Adrenal gland (tissue), 12 donors: ENCODE measurements around the gene PPT1. TPM values are rescaled to one million over a fixed set of nuclear protein-coding genes. Genes with fewer than 3 reads are reported as not detected.

Experiments used
- DNase-seq, 7 donors: peaks; one replicate each; pipeline ENCODE4 v3.0.0-alpha.2; 2019 to 2020
- H3K27ac ChIP-seq, 5 donors: fragments of 200-600 bp; sonication (generic) in 4 of 5; 1 replicate in 3 of 5; 2 replicates in 2 of 5; pipeline versions ENCODE4 v1.5.1 to v1.8.0; 2016 to 2020; ENCODE audit warnings: mild to moderate bottlenecking in 1 of 5
- H3K27me3 ChIP-seq: fragments of 200-600 bp; 2 replicates; pipeline ENCODE4 v1.8.0; 2021
- H3K36me3 ChIP-seq, 2 donors: fragments of 200-600 bp; replicated peaks in 1 of 2; 1 replicate in 1 of 2; 2 replicates in 1 of 2; pipeline versions ENCODE4 v1.5.1 to v1.8.0; 2018 to 2022
- H3K4me1 ChIP-seq, 2 donors: fragments of 200-600 bp; replicated peaks in 1 of 2; 1 replicate in 1 of 2; 2 replicates in 1 of 2; pipeline versions ENCODE4 v1.5.1 to v1.8.0; 2018 to 2021
- H3K4me3 ChIP-seq, 4 donors: fragments of 200-600 bp; sonication (generic) in 3 of 4; one replicate each; pipeline ENCODE4 v1.5.1; 2016 to 2018
- H3K9me3 ChIP-seq, 3 donors: fragments of 200-600 bp; sonication (generic) in 1 of 3; replicated peaks in 1 of 3; 1 replicate in 2 of 3; 2 replicates in 1 of 3; pipeline versions ENCODE4 v1.5.1 to v1.8.0; 2016 to 2021
- POLR2A ChIP-seq, 2 donors: fragments of 450-650 bp; IDR thresholded peaks; one replicate each; pipeline ENCODE4 v1.6.1; 2017; ENCODE audit warnings: antibody characterized with exemption in 2 of 2, mild to moderate bottlenecking in 2 of 2, moderate library complexity in 1 of 2
- WGBS, 4 donors: extraction: QIAGEN DNeasy Blood & Tissue Kit in 2 of 4; methylation state at CpG; one replicate each; pipeline versions ENCODE4 v1.1.5 to v1.1.7; 2013 to 2017; 5-methylcytosine and 5-hydroxymethylcytosine counted together
- intact Hi-C, 2 donors: fragments of 100-400 bp; cut with DNase I; formaldehyde crosslinking; loops; one replicate each; pipeline versions ENCODE4 v1.14.1 to v1.15.0; 2022 to 2023
- polyA plus RNA-seq, 3 donors: library from polyadenylated mRNA; stranded (reverse); fragments of 200-250 nt in 2 of 3; fragments of 350-450 nt in 1 of 3; fragmentation: Illumina TruSeq in 1 of 3; extraction: RNeasy Lipid Tissue Mini Kit (QIAGEN cat#74804) in 1 of 3; gene quantifications; one replicate each; pipeline ENCODE4 v1.2.3, GENCODE V29; 2013 to 2014
- total RNA-seq, 9 donors: library from RNA; depleted of rRNA in 4 of 9; stranded (reverse); fragments of >200 nt in 4 of 9; fragments of 120-200 nt in 1 of 9; fragmentation: NEBNext Ultra II Directional in 1 of 9; extraction: Animal tissue kit (Norgen Biotek cat#: 25700) in 1 of 9; gene quantifications; one replicate each; pipeline versions ENCODE4 v1.1.0 to v1.2.4, GENCODE V29; 2013 to 2023
- TF ChIP-seq, protein P1 (sequence below), 6 experiments: fragments of 450-650 bp in 4 of 6; fragments of 200-600 bp in 2 of 6; sonication (generic) in 1 of 6; IDR thresholded peaks; 1 replicate in 5 of 6; 2 replicates in 1 of 6; pipeline versions ENCODE4 v1.5.1 to v1.8.0; 2016 to 2021; ENCODE audit warnings: antibody characterized with exemption in 6 of 6, mild to moderate bottlenecking in 2 of 6, moderate library complexity in 1 of 6
- donor health status: healthy with polysubstance abuse.
- donor health status: Bipolar disorder and iron deficiency.
- donor health status: DM: yes; HTN: yes; CAD: no.
- donor health status: DM: no; HTN: no; CAD: no.
- donor health status: DM: no; HTN: no; CAD: no.
- donor health status: DM: yes; HTN: yes; CAD: no.

PPT1 gene
- total and polyA plus RNA-seq, 12 donors, result 55.3 to 136 (median 76.6) TPM

DNA sequence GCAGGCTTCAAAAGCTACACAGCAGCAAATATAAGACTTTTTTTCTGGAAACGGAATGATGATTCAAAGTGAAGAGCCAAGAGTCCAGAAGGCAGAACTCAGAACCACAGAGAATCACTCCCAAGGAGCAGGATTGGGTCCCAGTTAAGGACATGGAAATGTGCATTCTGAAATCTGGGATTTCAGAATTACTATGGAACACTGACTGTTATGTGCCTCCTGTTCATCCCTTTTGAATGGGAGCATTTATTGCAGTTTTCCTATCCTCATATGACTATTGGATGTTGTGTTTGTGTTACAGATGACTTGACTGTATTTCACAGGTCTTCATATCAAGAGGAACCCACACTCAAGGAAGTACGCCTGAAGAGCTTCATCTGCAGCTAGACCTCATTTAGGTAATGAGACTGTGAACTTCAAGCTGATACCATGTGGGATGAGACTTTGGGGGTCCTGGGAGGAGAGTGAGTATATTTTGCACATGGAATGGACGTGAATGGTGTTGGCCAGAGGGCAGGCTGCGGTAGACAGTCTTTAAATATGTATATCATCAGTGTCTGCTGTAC is 73.6 kb downstream of the PPT1 start:
- TF ChIP-seq, protein P1, sequence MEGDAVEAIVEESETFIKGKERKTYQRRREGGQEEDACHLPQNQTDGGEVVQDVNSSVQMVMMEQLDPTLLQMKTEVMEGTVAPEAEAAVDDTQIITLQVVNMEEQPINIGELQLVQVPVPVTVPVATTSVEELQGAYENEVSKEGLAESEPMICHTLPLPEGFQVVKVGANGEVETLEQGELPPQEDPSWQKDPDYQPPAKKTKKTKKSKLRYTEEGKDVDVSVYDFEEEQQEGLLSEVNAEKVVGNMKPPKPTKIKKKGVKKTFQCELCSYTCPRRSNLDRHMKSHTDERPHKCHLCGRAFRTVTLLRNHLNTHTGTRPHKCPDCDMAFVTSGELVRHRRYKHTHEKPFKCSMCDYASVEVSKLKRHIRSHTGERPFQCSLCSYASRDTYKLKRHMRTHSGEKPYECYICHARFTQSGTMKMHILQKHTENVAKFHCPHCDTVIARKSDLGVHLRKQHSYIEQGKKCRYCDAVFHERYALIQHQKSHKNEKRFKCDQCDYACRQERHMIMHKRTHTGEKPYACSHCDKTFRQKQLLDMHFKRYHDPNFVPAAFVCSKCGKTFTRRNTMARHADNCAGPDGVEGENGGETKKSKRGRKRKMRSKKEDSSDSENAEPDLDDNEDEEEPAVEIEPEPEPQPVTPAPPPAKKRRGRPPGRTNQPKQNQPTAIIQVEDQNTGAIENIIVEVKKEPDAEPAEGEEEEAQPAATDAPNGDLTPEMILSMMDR (IDR thresholded peaks at IDR 0.05), result no peak
- no peak for TF ChIP-seq POLR2A (IDR thresholded peaks at IDR 0.05)
- DNase-seq, result no peak
- no peak overlapping the region for H3K4me3 ChIP-seq
- no peaks in the 10 kb centered on the region for H3K36me3 ChIP-seq
- no peaks in the 10 kb centered on the region for H3K4me1 ChIP-seq
- intact Hi-C loops, result no loop called here
- H3K27ac ChIP-seq, result no peak overlapping the region
- no peaks in the 10 kb centered on the region for H3K9me3 ChIP-seq
- H3K27me3 ChIP-seq, result peaks cover 7% of the 10 kb centered on the region
- 61 to 80% (median 75%) methylated on average over 4 of the region's 4 CpGs for WGBS, 4 donors

Other genes with a start within 250 kb of the PPT1 start
- 10 to 100 TPM in 7 of 9 donors, 1 to 10 TPM in 2; 7.1 to 20.7 (median 12.3) TPM for gene TRIT1, start 213.7 kb downstream of the PPT1 start, total RNA-seq
- 10 to 100 TPM; 17.8 to 24.4 (median 21.4) TPM for gene TRIT1, start 213.7 kb downstream of the PPT1 start, polyA plus RNA-seq
- under 1 TPM in 8 of 9 donors, not detected in 1; 0.24 to 0.69 (median 0.37) TPM for gene MYCL, start 195.3 kb downstream of the PPT1 start, total RNA-seq
- gene MYCL, start 195.3 kb downstream of the PPT1 start, polyA plus RNA-seq, result under 1 TPM; 0.07 to 0.40 (median 0.24) TPM
- 1 to 10 TPM in 5 of 9 donors, under 1 TPM in 4; 0.17 to 3.2 (median 1.3) TPM for gene MFSD2A, start 142.1 kb downstream of the PPT1 start, total RNA-seq
- 1 to 10 TPM; 1.1 to 2.4 (median 1.7) TPM for gene MFSD2A, start 142.1 kb downstream of the PPT1 start, polyA plus RNA-seq
- gene CAP1, start 56.5 kb downstream of the PPT1 start, total RNA-seq, result 100 to 1,000 TPM; 150 to 304 (median 206) TPM
- gene CAP1, start 56.5 kb downstream of the PPT1 start, polyA plus RNA-seq, result 100 to 1,000 TPM in 1 of 3 donors, 10 to 100 TPM in 2; 59.9 to 234 (median 62.5) TPM
- gene RLF, start 64.1 kb upstream of the PPT1 start, total RNA-seq, result 10 to 100 TPM in 7 of 9 donors, 1 to 10 TPM in 2; 5.3 to 18.8 (median 11.7) TPM
- 1 to 10 TPM; 3.7 to 9.6 (median 4.3) TPM for gene RLF, start 64.1 kb upstream of the PPT1 start, polyA plus RNA-seq
- not detected for gene TMCO2, start 150.7 kb upstream of the PPT1 start, total RNA-seq
- gene TMCO2, start 150.7 kb upstream of the PPT1 start, polyA plus RNA-seq, result not detected
- gene ZMPSTE24, start 161.0 kb upstream of the PPT1 start, total RNA-seq, result 10 to 100 TPM; 36.1 to 68.5 (median 42.6) TPM
- 100 to 1,000 TPM in 1 of 3 donors, 10 to 100 TPM in 2; 14.2 to 100 (median 21.5) TPM for gene ZMPSTE24, start 161.0 kb upstream of the PPT1 start, polyA plus RNA-seq
- gene COL9A2, start 220.0 kb upstream of the PPT1 start, total RNA-seq, result 10 to 100 TPM in 2 of 9 donors, 1 to 10 TPM in 7; 2.7 to 40.3 (median 5.8) TPM
- 10 to 100 TPM in 2 of 3 donors, under 1 TPM in 1; 0.35 to 12.6 (median 12.2) TPM for gene COL9A2, start 220.0 kb upstream of the PPT1 start, polyA plus RNA-seq